HCT116 (cell line): ENCODE measurements around the gene TBC1D16. TPM values are rescaled to one million over a fixed set of nuclear protein-coding genes. Genes with fewer than 3 reads are reported as not detected.

Source experiments
- ATAC-seq: fragments of 200-7000 bp; cut with Tn5 transposase; 2 replicates; pipeline ENCODE4 v1.9.1; 2020; ENCODE audit warnings: mild to moderate bottlenecking, moderate library complexity
- BruUV-seq: library from RNA; stranded (reverse); fragments of 400-500 nt; replicated peaks from 2 replicates; lab custom pipeline; 2021; lab: Mats Ljungman, UMichigan
- CTCF ChIA-PET: fragments of 300-600 bp; sonication (Branson Sonifier 250); formaldehyde crosslinking; loops from one replicate; lab custom pipeline; 2021; ENCODE audit warnings: antibody characterized with exemption; lab: Charles Lee
- POLR2A ChIA-PET: fragments of 300-600, 350-600 bp; sonication (Branson Sonifier 250); formaldehyde crosslinking; loops from one replicate; lab custom pipeline; 2021; ENCODE audit warnings: antibody characterized with exemption; lab: Charles Lee
- RAD21 ChIA-PET, 2 experiments: fragments of 300-600 bp; sonication (Branson Sonifier 250); formaldehyde crosslinking; loops; one replicate each; lab custom pipeline; 2023; ENCODE audit warnings: low total read pairs in 2 of 2; ENCODE audit not compliant: uncharacterized antibody in 2 of 2, unreplicated experiment in 2 of 2, low non-redundant PET in 1 of 2; lab: Charles Lee
- DNase-seq: peaks from one replicate; pipeline ENCODE4 v3.0.0-alpha.2; 2010; ENCODE audit warnings: low read depth, low spot score
- H2AFZ ChIP-seq: fragments of 200-600 bp; shearing (Covaris generic), sonication (generic); 2 replicates; pipeline ENCODE4 v1.6.1; 2017; ENCODE audit warnings: low read depth, mixed run types, mixed read lengths, antibody characterized with exemption, low read length; ENCODE audit not compliant: poor library complexity, severe bottlenecking
- H3K27ac ChIP-seq: 2 replicates; pipeline ENCODE4 v1.5.1; 2012; ENCODE audit warnings: low read depth, low read length
- H3K27me3 ChIP-seq: fragments of 200-600 bp; sonication (generic); 2 replicates; pipeline ENCODE4 v1.6.1; 2016; ENCODE audit warnings: mixed run types, low read length, mixed read lengths; ENCODE audit not compliant: insufficient read depth
- H3K36me3 ChIP-seq, 2 experiments: fragments of 200-500 bp in 1 of 2; fragments of 200-600 bp in 1 of 2; sonication (Bioruptor generic) in 1 of 2; sonication (generic) in 1 of 2; 2 replicates each; pipeline versions ENCODE4 v1.5.1 to v1.6.1; 2014 to 2016; ENCODE audit warnings: low read length in 2 of 2, inconsistent platforms in 1 of 2, mixed read lengths in 1 of 2, mixed run types in 1 of 2; ENCODE audit not compliant: insufficient read depth in 2 of 2, control insufficient read depth in 1 of 2
- H3K4me1 ChIP-seq, 2 experiments: fragments of 200-600 bp in 1 of 2; sonication (generic) in 1 of 2; 2 replicates each; pipeline versions ENCODE4 v1.5.1 to v1.6.1; 2012 to 2017; ENCODE audit warnings: low read length in 2 of 2, inconsistent platforms in 1 of 2, mild to moderate bottlenecking in 1 of 2, mixed read lengths in 1 of 2, mixed run types in 1 of 2, moderate library complexity in 1 of 2; ENCODE audit not compliant: insufficient read depth in 2 of 2, control insufficient read depth in 1 of 2
- H3K4me2 ChIP-seq: fragments of 200-600 bp; sonication (generic); 2 replicates; pipeline ENCODE4 v1.6.1; 2017; ENCODE audit warnings: mixed run types, low read length, mixed read lengths
- H3K4me3 ChIP-seq, 2 experiments: fragments of 200-600 bp in 1 of 2; sonication (generic) in 1 of 2; replicated peaks in 1 of 2; 2 replicates each; pipeline ENCODE4 v1.5.1; 2011 to 2016; ENCODE audit warnings: low read length in 2 of 2, control low read depth in 1 of 2, low read depth in 1 of 2, mild to moderate bottlenecking in 1 of 2, mixed read lengths in 1 of 2, mixed run types in 1 of 2
- H3K79me2 ChIP-seq: fragments of 200-600 bp; sonication (generic); 2 replicates; pipeline ENCODE4 v1.6.1; 2017; ENCODE audit warnings: mild to moderate bottlenecking, mixed run types, low read length, moderate library complexity, mixed read lengths; ENCODE audit not compliant: insufficient read depth
- H3K9ac ChIP-seq: fragments of 200-600 bp; sonication (generic); 2 replicates; pipeline ENCODE4 v1.6.1; 2016; ENCODE audit warnings: low read length, mixed read lengths
- H3K9me2 ChIP-seq: fragments of 200-600 bp; sonication (generic), shearing (Covaris generic); 2 replicates; pipeline ENCODE4 v1.6.1; 2017; ENCODE audit warnings: mixed run types, mild to moderate bottlenecking, moderate library complexity; ENCODE audit not compliant: insufficient read depth
- H3K9me3 ChIP-seq, 2 experiments: fragments of 200-500 bp in 1 of 2; fragments of 200-600 bp in 1 of 2; sonication (Bioruptor generic) in 1 of 2; sonication (generic) in 1 of 2; 2 replicates each; pipeline ENCODE4 v1.6.1; 2014 to 2017; ENCODE audit warnings: low read length in 2 of 2, mixed read lengths in 2 of 2, inconsistent platforms in 1 of 2, low read depth in 1 of 2, mild to moderate bottlenecking in 1 of 2, mixed run types in 1 of 2, moderate library complexity in 1 of 2; ENCODE audit not compliant: control insufficient read depth in 1 of 2, insufficient read depth in 1 of 2
- H4K20me1 ChIP-seq: fragments of 200-600 bp; sonication (generic), shearing (Covaris generic); 2 replicates; pipeline ENCODE4 v1.6.1; 2017; ENCODE audit warnings: mixed run types, mild to moderate bottlenecking, moderate library complexity; ENCODE audit not compliant: insufficient read depth
- CBX3 ChIP-seq: IDR thresholded peaks from 2 replicates; pipeline ENCODE4 v1.6.1; 2012; ENCODE audit warnings: low read depth
- CEBPB ChIP-seq: IDR thresholded peaks from 2 replicates; pipeline ENCODE4 v1.6.1; 2012; ENCODE audit warnings: low read depth
- EGR1 ChIP-seq: IDR thresholded peaks from 2 replicates; pipeline ENCODE4 v1.6.1; 2012; ENCODE audit warnings: low read depth
- ELF1 ChIP-seq: IDR thresholded peaks from 2 replicates; pipeline ENCODE4 v1.6.1; 2012; ENCODE audit warnings: low read depth, borderline replicate concordance
- EZH2 ChIP-seq: fragments of 200-600 bp; sonication (generic); IDR thresholded peaks from 2 replicates; pipeline ENCODE4 v1.6.1; 2017; ENCODE audit warnings: antibody characterized with exemption, mixed run types
- EZH2phosphoT487 ChIP-seq: fragments of 200-600 bp; IDR thresholded peaks from 2 replicates; pipeline ENCODE4 v1.6.1; 2018; ENCODE audit warnings: antibody characterized with exemption, borderline replicate concordance
- POLR2A ChIP-seq: IDR thresholded peaks from 2 replicates; pipeline ENCODE4 v1.7.0; 2011; ENCODE audit warnings: borderline replicate concordance; ENCODE audit not compliant: insufficient read depth, insufficient read length; ENCODE audit errors: extremely low read depth
- POLR2AphosphoS5 ChIP-seq: IDR thresholded peaks from 2 replicates; pipeline ENCODE4 v1.6.1; 2011; ENCODE audit warnings: mild to moderate bottlenecking, low read depth, low read length, moderate library complexity
- RAD21 ChIP-seq: IDR thresholded peaks from 2 replicates; pipeline ENCODE4 v1.6.1; 2012; ENCODE audit warnings: low read depth, mild to moderate bottlenecking
- REST ChIP-seq: IDR thresholded peaks from 2 replicates; pipeline ENCODE4 v1.6.1; 2012; ENCODE audit warnings: low read depth
- SIN3A ChIP-seq: IDR thresholded peaks from 2 replicates; pipeline ENCODE4 v1.6.1; 2012; ENCODE audit warnings: low read depth
- SP1 ChIP-seq: IDR thresholded peaks from 2 replicates; pipeline ENCODE4 v1.6.1; 2012; ENCODE audit warnings: low read depth
- SRF ChIP-seq: IDR thresholded peaks from 2 replicates; pipeline ENCODE4 v1.6.1; 2012; ENCODE audit warnings: low read depth
- YY1 ChIP-seq: IDR thresholded peaks from 2 replicates; pipeline ENCODE4 v1.6.1; 2011; ENCODE audit warnings: low read length, low read depth, moderate library complexity, mild to moderate bottlenecking; ENCODE audit not compliant: insufficient replicate concordance; ENCODE audit errors: extremely low read depth
- ZNF274 ChIP-seq: fragments of 200-500 bp; sonication (Bioruptor generic); IDR thresholded peaks from 2 replicates; pipeline ENCODE4 v1.6.1; 2014; ENCODE audit warnings: mild to moderate bottlenecking, low read depth, low read length, inconsistent platforms
- intact Hi-C: fragments of 100-400 bp; cut with micrococcal nuclease; formaldehyde crosslinking; loops from 2 replicates; pipeline ENCODE4 v1.10.0; 2022
- total RNA-seq: library from RNA; stranded (reverse); gene quantifications from one replicate; pipeline ENCODE4 v1.2.1, GENCODE V29; 2021; ENCODE audit not compliant: unreplicated experiment
- TF ChIP-seq, protein P1 (sequence below): IDR thresholded peaks from 2 replicates; pipeline ENCODE4 v1.6.1; 2012
- TF ChIP-seq, protein P2 (sequence below), 3 experiments: fragments of 200-600 bp in 1 of 3; sonication (generic) in 1 of 3; IDR thresholded peaks in 2 of 3; conservative IDR thresholded peaks in 1 of 3; 2 replicates each; pipeline ENCODE4 v1.5.1; 2012 to 2017; ENCODE audit warnings: low read depth in 2 of 3, low read length in 2 of 3, antibody characterized with exemption in 1 of 3, borderline replicate concordance in 1 of 3, control low read depth in 1 of 3, mild to moderate bottlenecking in 1 of 3, mixed read lengths in 1 of 3, mixed run types in 1 of 3, moderate library complexity in 1 of 3; ENCODE audit not compliant: insufficient read depth in 1 of 3

TBC1D16 gene
- total RNA-seq, 1 experiment from 2014 or later, result 31.1 TPM

DNA sequence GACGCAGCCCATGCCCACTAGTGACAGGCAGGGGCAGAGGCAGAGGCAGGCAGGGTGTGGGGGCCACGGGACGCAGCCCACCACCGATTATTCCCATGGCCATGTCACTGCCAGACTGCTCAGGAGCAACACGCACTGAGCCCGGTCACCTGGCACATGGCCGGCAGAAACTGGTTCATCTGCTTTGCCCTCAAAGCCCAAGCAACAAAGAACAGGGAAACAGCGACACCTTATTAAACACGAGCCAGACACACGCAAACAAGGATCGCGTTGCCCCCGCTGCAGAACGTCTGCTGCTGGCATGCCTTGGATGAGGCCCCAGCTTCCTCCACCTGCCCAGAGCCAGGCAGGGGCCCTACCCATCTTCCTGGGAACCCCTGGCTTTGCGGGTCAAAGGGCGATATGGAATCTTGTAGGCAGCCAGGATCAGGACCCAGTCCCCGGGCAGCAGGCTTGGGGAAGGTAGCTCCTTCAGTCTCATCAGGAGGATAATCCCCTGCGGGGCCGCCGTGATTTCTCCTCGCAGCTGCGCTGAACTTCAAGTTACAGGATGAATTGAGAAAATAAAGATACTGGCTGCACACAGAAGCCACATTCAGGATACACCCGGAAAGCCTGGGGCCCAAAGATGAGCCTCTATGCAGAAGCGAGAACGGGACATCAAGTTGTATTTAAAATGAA is 4.8 kb downstream of the TBC1D16 start:
- Histone ChIP-seq H3K9ac (no peak overlapping the region), H3K9me3 (no peaks in the 10 kb centered on the region), H3K27me3 (no peaks in the 10 kb centered on the region), H3K79me2 (peaks cover 5% of the 10 kb centered on the region; the same call in 1 of the 2 replicates), H3K4me3 (no peak overlapping the region), H3K4me2 (no peak overlapping the region), H3K9me2 (no peaks in the 10 kb centered on the region), H3K4me1 (peaks cover 3 to 19% of the 10 kb centered on the region in 2 experiments; a peak in 3 of 4 replicates)
- CTCF ChIA-PET, result interaction anchor here (1.5 kb wide), 1 partner anchor 22 kb away, joined by 4 read pairs; no protein-coding TSS in a partner anchor
- no peak for ATAC-seq
- no TSS peak for BruUV-seq
- POLR2A ChIA-PET, result no interaction called here
- RAD21 ChIA-PET, result no interaction called here
- no peak for DNase-seq
- intact Hi-C loops, result no loop called here
- TF ChIP-seq POLR2A (no peak), REST (no peak), SP1 (no peak), CBX3 (no peak), SRF (no peak), EGR1 (no peak), EZH2phosphoT487 (no peak), ZNF274 (no peak), SIN3A (no peak), RAD21 (no peak), YY1 (no peak), CEBPB (no peak), POLR2AphosphoS5 (no peak), EZH2 (no peak), ELF1 (no peak)
- TF ChIP-seq, protein P1, sequence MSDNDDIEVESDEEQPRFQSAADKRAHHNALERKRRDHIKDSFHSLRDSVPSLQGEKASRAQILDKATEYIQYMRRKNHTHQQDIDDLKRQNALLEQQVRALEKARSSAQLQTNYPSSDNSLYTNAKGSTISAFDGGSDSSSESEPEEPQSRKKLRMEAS, result no peak
- TF ChIP-seq, protein P2, sequence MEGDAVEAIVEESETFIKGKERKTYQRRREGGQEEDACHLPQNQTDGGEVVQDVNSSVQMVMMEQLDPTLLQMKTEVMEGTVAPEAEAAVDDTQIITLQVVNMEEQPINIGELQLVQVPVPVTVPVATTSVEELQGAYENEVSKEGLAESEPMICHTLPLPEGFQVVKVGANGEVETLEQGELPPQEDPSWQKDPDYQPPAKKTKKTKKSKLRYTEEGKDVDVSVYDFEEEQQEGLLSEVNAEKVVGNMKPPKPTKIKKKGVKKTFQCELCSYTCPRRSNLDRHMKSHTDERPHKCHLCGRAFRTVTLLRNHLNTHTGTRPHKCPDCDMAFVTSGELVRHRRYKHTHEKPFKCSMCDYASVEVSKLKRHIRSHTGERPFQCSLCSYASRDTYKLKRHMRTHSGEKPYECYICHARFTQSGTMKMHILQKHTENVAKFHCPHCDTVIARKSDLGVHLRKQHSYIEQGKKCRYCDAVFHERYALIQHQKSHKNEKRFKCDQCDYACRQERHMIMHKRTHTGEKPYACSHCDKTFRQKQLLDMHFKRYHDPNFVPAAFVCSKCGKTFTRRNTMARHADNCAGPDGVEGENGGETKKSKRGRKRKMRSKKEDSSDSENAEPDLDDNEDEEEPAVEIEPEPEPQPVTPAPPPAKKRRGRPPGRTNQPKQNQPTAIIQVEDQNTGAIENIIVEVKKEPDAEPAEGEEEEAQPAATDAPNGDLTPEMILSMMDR (IDR thresholded peaks at IDR 0.05 in 2 of 3, conservative IDR thresholded peaks at IDR 0.05 in 1 of 3; ENCODE audit: borderline replicate concordance in 1 of 3, insufficient read depth in 1 of 3, low read depth in 2 of 3, low read length in 2 of 3), result no peak
- TF ChIP-seq, all 23 proteins: peak for 0
- no peak overlapping the region for H3K27ac ChIP-seq
- no peak overlapping the region for H2AFZ ChIP-seq
- no peaks in the 10 kb centered on the region for H3K36me3 ChIP-seq
- H4K20me1 ChIP-seq, result no peaks in the 10 kb centered on the region
